K562 (cell line): ENCODE data around the gene SAMD4A. TPM values are rescaled to one million over a fixed set of nuclear protein-coding genes. Genes with fewer than 3 reads are reported as not detected.

ENCODE experiments used
- ATAC-seq: fragments of 200-7000 bp; cut with Tn5 transposase; 3 replicates; pipeline ENCODE4 v1.9.1; 2020; ENCODE audit warnings: moderate library complexity
- BruUV-seq: library from RNA; stranded (reverse); fragments of 400-500 nt; replicated peaks from 2 replicates; lab custom pipeline; 2021; lab: Mats Ljungman, UMichigan
- CTCF ChIA-PET: fragments of 300-600 bp; formaldehyde crosslinking; extraction: SDS; loops from one replicate; lab custom pipeline; 2021; ENCODE audit warnings: low intra/inter-chr PET ratio; lab: Yijun Ruan, JAX
- POLR2A ChIA-PET: fragments of 300-600, 350-650 bp; sonication (Branson Sonifier 250); formaldehyde crosslinking; extraction: SDS; loops from one replicate; lab custom pipeline; 2021; ENCODE audit warnings: antibody characterized with exemption, inconsistent platforms; lab: Yijun Ruan, JAX
- DNase-seq, 4 experiments: peaks; one replicate each; pipeline versions ENCODE4 v3.0.0 to v3.0.0-alpha.2; 2011 to 2018; ENCODE audit warnings: low spot score in 3 of 4, mixed read lengths in 3 of 4; ENCODE audit errors: extremely low read depth in 1 of 4
- FAIRE-seq: peaks from 2 replicates; lab custom pipeline; 2011; peaks lifted over from hg19 to GRCh38; lab: Jason Lieb, UNC
- H2AFZ ChIP-seq: 2 replicates; pipeline ENCODE4 v1.6.0; 2011; ENCODE audit warnings: low read depth, low read length, control low read depth, inconsistent platforms
- H3K27ac ChIP-seq: fragments of 200-600 bp; 3 replicates; pipeline ENCODE4 v1.8.0; 2011; ENCODE audit warnings: low read depth, mild to moderate bottlenecking, control low read depth, inconsistent platforms, low read length, moderate library complexity, mixed read lengths; ENCODE audit errors: extremely low read depth
- H3K27me3 ChIP-seq, 2 experiments: fragments of 300-600 bp in 1 of 2; 2 replicates in 1 of 2; 3 replicates in 1 of 2; pipeline versions ENCODE4 v1.6.0 to v1.8.0; 2011; ENCODE audit warnings: inconsistent platforms in 2 of 2, low read length in 2 of 2, mild to moderate bottlenecking in 1 of 2, mixed read lengths in 1 of 2, moderate library complexity in 1 of 2; ENCODE audit not compliant: control insufficient read depth in 2 of 2, insufficient read depth in 2 of 2
- H3K36me3 ChIP-seq: fragments of 300-600 bp; 3 replicates; pipeline ENCODE4 v1.8.0; 2011; ENCODE audit warnings: mild to moderate bottlenecking, low read length, inconsistent platforms; ENCODE audit not compliant: control insufficient read depth, insufficient read depth
- H3K4me1 ChIP-seq, 2 experiments: fragments of 200-600 bp in 1 of 2; replicated peaks in 1 of 2; 2 replicates in 1 of 2; 3 replicates in 1 of 2; pipeline versions ENCODE4 v1.5.1 to v1.8.0; 2011; ENCODE audit warnings: inconsistent platforms in 2 of 2, low read length in 2 of 2, mild to moderate bottlenecking in 1 of 2, mixed read lengths in 1 of 2, moderate library complexity in 1 of 2; ENCODE audit not compliant: control insufficient read depth in 2 of 2, insufficient read depth in 2 of 2
- H3K4me2 ChIP-seq: 2 replicates; pipeline ENCODE4 v1.6.1; 2011; ENCODE audit warnings: low read length, control low read depth, inconsistent platforms, mixed read lengths; ENCODE audit not compliant: insufficient read depth
- H3K4me3 ChIP-seq: fragments of 200-600 bp; sonication (generic), shearing (Covaris generic); 2 replicates; pipeline ENCODE4 v1.5.1; 2016; ENCODE audit warnings: control low read depth, inconsistent platforms
- H3K79me2 ChIP-seq: fragments of 200-600 bp; 3 replicates; pipeline ENCODE4 v1.8.0; 2011; ENCODE audit warnings: low read length, inconsistent platforms; ENCODE audit not compliant: control insufficient read depth, insufficient read depth
- H3K9ac ChIP-seq, 2 experiments: 2 replicates each; pipeline versions ENCODE4 v1.6.0 to v1.6.1; 2011; ENCODE audit warnings: low read depth in 2 of 2, low read length in 2 of 2, control low read depth in 1 of 2, inconsistent platforms in 1 of 2, mild to moderate bottlenecking in 1 of 2, mixed read lengths in 1 of 2; ENCODE audit not compliant: insufficient read depth in 1 of 2
- H3K9me1 ChIP-seq: one replicate; pipeline ENCODE4 v1.6.0; 2011; ENCODE audit warnings: inconsistent platforms, mild to moderate bottlenecking, low read length, moderate library complexity; ENCODE audit not compliant: control insufficient read depth, insufficient read depth
- H3K9me3 ChIP-seq: replicated peaks from 2 replicates; pipeline ENCODE4 v1.5.1; 2011; ENCODE audit warnings: low read depth, low read length, inconsistent platforms; ENCODE audit not compliant: control insufficient read depth, insufficient read depth
- H4K20me1 ChIP-seq: replicated peaks from 2 replicates; pipeline ENCODE4 v1.6.1; 2011; ENCODE audit warnings: low read length, inconsistent platforms, mixed read lengths; ENCODE audit not compliant: control insufficient read depth, insufficient read depth
- BRD9 ChIP-seq: fragments of 450-650 bp; IDR thresholded peaks from 2 replicates; pipeline ENCODE4 v1.6.1; 2018; ENCODE audit warnings: low read depth; ENCODE audit not compliant: partially characterized antibody
- CREB1 ChIP-seq, 2 experiments: sonication (generic) in 1 of 2; formaldehyde crosslinking in 1 of 2; IDR thresholded peaks; 2 replicates each; pipeline versions ENCODE4 v1.6.1 to v1.8.0; 2012 to 2022; ENCODE audit warnings: inconsistent platforms in 1 of 2, mild to moderate bottlenecking in 1 of 2, missing genetic modification reagents in 1 of 2, moderate library complexity in 1 of 2
- CREBBP ChIP-seq: IDR thresholded peaks from one replicate; pipeline ENCODE4 v1.6.1; 2012; ENCODE audit warnings: low read depth, mild to moderate bottlenecking, control low read depth, inconsistent platforms, low read length
- ELF1 ChIP-seq: fragments of 200-800 bp; sonication (Bioruptor generic); IDR thresholded peaks from 2 replicates; pipeline ENCODE4 v1.6.1; 2016; ENCODE audit warnings: missing genetic modification characterization, missing compliant biosample characterization
- KDM1A ChIP-seq, 2 experiments: fragments of 450-650 bp; IDR thresholded peaks; 2 replicates each; pipeline ENCODE4 v1.6.1; 2016; ENCODE audit warnings: mild to moderate bottlenecking in 2 of 2
- SMARCB1 ChIP-seq: IDR thresholded peaks from 2 replicates; pipeline ENCODE4 v1.6.1; 2011; ENCODE audit warnings: improper control_type of control experiment, low read depth; ENCODE audit not compliant: insufficient read length
- SP1 ChIP-seq: sonication (generic); formaldehyde crosslinking; IDR thresholded peaks from 2 replicates; pipeline ENCODE4 v1.8.1; 2022; ENCODE audit warnings: mild to moderate bottlenecking, missing genetic modification reagents
- ZNF830 ChIP-seq: fragments of 250-450 bp; sonication (Bioruptor Pico); IDR thresholded peaks from 2 replicates; pipeline ENCODE4 v1.5.0; 2021; ENCODE audit warnings: mild to moderate bottlenecking
- WGBS: fragments of 100-300 bp; shearing (Covaris generic); methylation state at CpG from one replicate; pipeline ENCODE4 v1.1.6; 2016; ENCODE audit warnings: low coverage, mixed read lengths; ENCODE audit not compliant: insufficient coverage; ENCODE audit errors: missing lambda C conversion rate; 5-methylcytosine and 5-hydroxymethylcytosine counted together
- in situ Hi-C: fragments of 300-500 bp; cut with MboI; formaldehyde crosslinking; loops from 4 replicates; pipeline ENCODE4 v1.15.0; 2018; ENCODE audit warnings: inconsistent platforms, mixed read lengths
- intact Hi-C: fragments of 100-400 bp; cut with micrococcal nuclease; formaldehyde crosslinking; loops from 2 replicates; pipeline ENCODE4 v1.14.2; 2022
- polyA plus RNA-seq, 8 experiments: library from polyadenylated mRNA; depleted of rRNA in 4 of 8; stranded (reverse) in 5 of 8; unstranded in 3 of 8; fragments of >200 nt; fragmentation: Nextera tagmentation in 2 of 8; fragmentation: Illumina TruSeq in 1 of 8; extraction: Ambion mirVana in 2 of 8; extraction: Trizol in 1 of 8; gene quantifications; 2 replicates each; pipeline versions ENCODE4 v1.2.1 to v1.2.3, GENCODE V29; 2011 to 2014; ENCODE audit warnings: inconsistent platforms in 1 of 8, missing spikeins in 1 of 8
- total RNA-seq, 7 experiments: library from RNA; depleted of rRNA in 6 of 7; stranded (reverse); fragments of >200 nt in 6 of 7; fragmentation: Illumina TruSeq in 2 of 7; extraction: Trizol in 2 of 7; gene quantifications; 2 replicates each; pipeline versions ENCODE4 v1.2.1 to v1.2.3, GENCODE V29; 2011 to 2021; ENCODE audit warnings: low replicate concordance in 1 of 7

Gene SAMD4A
- total and polyA plus RNA-seq, 9 of the 15 experiments (the other 6 are each of a cell fraction or from before 2014, with no cell fraction given), result 0.66 to 6.8 (median 3.3) TPM

- TF ChIP-seq ELF1 (tag) (no peak), ZNF830 (CRISPR knock-in tag) (no peak)
- TF ChIP-seq, all 486 proteins: peak for 0
These were observed 84.0 kb downstream of the SAMD4A start (continued) for GRCh38 chr14:54650959-54651351.

DNA sequence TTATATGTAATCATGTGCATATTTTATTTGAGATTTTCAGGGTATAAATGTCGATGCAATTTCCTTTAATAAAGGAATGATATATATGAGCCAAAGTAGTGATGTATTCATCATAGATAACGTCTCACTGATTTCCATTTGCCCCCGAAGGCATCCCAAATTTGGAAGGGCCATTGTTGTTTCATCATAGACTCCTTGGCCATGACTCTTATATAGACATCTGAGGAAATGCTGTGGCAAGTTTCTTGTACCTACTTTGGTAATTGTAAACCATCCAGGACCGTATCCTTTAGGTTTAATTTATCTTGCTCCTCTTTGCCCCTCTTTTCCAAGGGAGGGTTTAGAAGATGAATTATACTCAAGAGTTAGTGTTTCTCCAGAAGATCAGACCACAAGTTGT is 84.7 kb downstream of the SAMD4A start:
- BruUV-seq, result no TSS peak
- intact Hi-C loops, result no loop called here
- WGBS, result 25% methylated on average over 4 of the region's 4 CpGs
- in situ Hi-C loops, result loop anchor here (5.0 kb wide), 1 partner anchor 34 kb away; no protein-coding TSS in a partner anchor
- ChIA-PET POLR2A (no interaction called here), CTCF (no interaction called here)
- no peaks in the 10 kb centered on the region for H3K9me3 ChIP-seq
- H3K9me1 ChIP-seq, result no peaks in the 10 kb centered on the region
- H3K4me2 ChIP-seq, result no peak overlapping the region
- H3K4me1 ChIP-seq, result no peaks in the 10 kb centered on the region; a peak in 1 of 5 replicates
- H3K4me3 ChIP-seq, result no peak overlapping the region
- no peak overlapping the region for H2AFZ ChIP-seq
- TF ChIP-seq SMARCB1 (no peak), SP1 (no peak), CREB1 (IDR thresholded peaks at IDR 0.05) (no peak), CREB1 (CRISPR knock-in tag; IDR thresholded peaks at IDR 0.05) (no peak), BRD9 (no peak), KDM1A (IDR thresholded peaks at IDR 0.05) (no peak), CREBBP (no peak)
- TF ChIP-seq, all 486 proteins: peak for 0
- H3K9ac ChIP-seq, result no peak overlapping the region
- no peaks in the 10 kb centered on the region for H3K27me3 ChIP-seq
- no peak for DNase-seq
- no peaks in the 10 kb centered on the region for H3K79me2 ChIP-seq
- H3K36me3 ChIP-seq, result no peaks in the 10 kb centered on the region
- H3K27ac ChIP-seq, result no peak overlapping the region
- H4K20me1 ChIP-seq, result no peaks in the 10 kb centered on the region
- no peak for FAIRE-seq
- ATAC-seq, result no peak
